Measurements from ENCODE around the gene SRSF11.
"Not testable (repeated sequence)": the region's sequence is repeated elsewhere in the genome, so short reads cannot be mapped to it uniquely, and the experiment has no call there.

SRSF11 gene, protein sequence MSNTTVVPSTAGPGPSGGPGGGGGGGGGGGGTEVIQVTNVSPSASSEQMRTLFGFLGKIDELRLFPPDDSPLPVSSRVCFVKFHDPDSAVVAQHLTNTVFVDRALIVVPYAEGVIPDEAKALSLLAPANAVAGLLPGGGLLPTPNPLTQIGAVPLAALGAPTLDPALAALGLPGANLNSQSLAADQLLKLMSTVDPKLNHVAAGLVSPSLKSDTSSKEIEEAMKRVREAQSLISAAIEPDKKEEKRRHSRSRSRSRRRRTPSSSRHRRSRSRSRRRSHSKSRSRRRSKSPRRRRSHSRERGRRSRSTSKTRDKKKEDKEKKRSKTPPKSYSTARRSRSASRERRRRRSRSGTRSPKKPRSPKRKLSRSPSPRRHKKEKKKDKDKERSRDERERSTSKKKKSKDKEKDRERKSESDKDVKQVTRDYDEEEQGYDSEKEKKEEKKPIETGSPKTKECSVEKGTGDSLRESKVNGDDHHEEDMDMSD

DNA sequence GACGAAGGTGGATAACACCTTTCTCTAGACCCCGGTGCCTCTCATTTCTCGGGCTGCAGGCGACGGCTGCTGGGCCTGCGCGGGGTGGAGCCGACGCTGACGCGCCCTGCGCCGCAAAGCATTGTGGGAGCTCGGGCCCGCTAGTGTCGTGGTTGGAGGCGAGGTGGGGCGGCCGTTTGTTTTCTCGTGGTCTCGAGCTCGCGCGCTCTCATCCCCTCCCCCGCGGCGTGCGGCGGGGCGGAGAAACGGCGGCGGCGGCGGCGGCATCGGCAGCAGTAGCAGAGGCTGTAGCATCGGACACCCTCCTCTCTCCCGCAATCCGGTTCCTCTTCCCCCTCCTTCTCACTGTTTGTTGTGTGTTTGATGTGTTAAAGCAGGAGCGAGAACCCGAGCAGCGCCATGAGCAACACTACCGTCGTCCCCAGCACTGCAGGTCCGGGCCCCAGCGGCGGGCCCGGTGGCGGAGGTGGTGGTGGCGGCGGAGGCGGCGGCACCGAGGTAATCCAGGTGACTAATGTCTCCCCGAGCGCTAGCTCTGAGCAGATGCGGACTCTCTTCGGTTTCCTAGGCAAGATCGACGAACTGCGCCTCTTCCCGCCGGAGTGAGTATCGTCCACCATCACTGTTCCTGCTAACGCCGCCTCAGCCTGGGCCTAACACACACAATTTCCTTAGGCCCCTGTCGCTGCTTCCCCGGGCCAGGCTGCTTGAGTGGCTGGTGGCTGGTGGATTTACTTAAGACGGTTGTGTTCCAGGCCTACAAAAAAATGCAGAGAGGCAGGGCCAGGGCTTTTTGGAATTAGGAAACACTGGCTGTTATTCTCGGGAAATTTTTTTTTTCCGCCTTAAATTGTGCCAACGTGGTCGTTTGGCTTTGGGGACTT lies at the start of gene SRSF11:
Gene SRSF11 (plus strand): TSS at position 143 of the 884 bp plus-strand sequence. CDS start 257 bp downstream, at position 400.
- Histone ChIP-seq H3K4me1 (ENCODE audit: insufficient read depth, poor library complexity, severe bottlenecking) (peaks cover 27% of the 10 kb centered on the region), H3K9me3 (ENCODE audit: severe bottlenecking) (no peaks in the 10 kb centered on the region)

DNA sequence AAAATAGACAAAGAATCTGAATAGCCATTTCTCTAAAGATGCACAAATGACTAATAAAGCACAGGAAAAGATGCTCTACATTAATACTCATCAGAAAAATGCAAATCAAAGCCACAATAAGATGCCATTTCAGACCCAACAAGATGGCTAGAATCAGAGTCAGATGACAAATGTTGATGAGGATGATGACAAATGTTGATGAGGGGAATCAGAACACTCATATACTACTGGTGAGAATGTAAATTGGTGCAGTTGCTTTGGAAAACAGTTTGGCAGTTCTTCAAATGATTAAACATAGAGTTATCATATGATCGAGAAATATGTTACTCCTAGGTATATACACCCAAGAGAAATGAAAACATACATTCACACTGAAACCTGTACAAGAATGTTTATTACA lies 49.7 kb upstream of the SRSF11 start:
- no peak overlapping the region for H3K4me3 ChIP-seq (ENCODE audit: severe bottlenecking)
- H3K4me1 ChIP-seq (ENCODE audit: insufficient read depth, poor library complexity, severe bottlenecking), result no peaks in the 10 kb centered on the region
- H3K36me3 ChIP-seq (ENCODE audit: low read depth), result peaks cover 24% of the 10 kb centered on the region
- DNase-seq (ENCODE audit: low spot score), result no peak
- no peaks in the 10 kb centered on the region for H3K27me3 ChIP-seq (ENCODE audit: insufficient read depth, poor library complexity, severe bottlenecking)
- TF ChIP-seq, protein P1, sequence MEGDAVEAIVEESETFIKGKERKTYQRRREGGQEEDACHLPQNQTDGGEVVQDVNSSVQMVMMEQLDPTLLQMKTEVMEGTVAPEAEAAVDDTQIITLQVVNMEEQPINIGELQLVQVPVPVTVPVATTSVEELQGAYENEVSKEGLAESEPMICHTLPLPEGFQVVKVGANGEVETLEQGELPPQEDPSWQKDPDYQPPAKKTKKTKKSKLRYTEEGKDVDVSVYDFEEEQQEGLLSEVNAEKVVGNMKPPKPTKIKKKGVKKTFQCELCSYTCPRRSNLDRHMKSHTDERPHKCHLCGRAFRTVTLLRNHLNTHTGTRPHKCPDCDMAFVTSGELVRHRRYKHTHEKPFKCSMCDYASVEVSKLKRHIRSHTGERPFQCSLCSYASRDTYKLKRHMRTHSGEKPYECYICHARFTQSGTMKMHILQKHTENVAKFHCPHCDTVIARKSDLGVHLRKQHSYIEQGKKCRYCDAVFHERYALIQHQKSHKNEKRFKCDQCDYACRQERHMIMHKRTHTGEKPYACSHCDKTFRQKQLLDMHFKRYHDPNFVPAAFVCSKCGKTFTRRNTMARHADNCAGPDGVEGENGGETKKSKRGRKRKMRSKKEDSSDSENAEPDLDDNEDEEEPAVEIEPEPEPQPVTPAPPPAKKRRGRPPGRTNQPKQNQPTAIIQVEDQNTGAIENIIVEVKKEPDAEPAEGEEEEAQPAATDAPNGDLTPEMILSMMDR (IDR thresholded peaks at IDR 0.05; ENCODE audit: poor library complexity, severe bottlenecking), result no peak
- no peak for ATAC-seq (ENCODE audit: low read depth)
- no peak overlapping the region for H3K27ac ChIP-seq (ENCODE audit: poor library complexity, severe bottlenecking)
- H3K9me3 ChIP-seq (ENCODE audit: severe bottlenecking), result no peaks in the 10 kb centered on the region

More for the DNA sequence above, at the start of gene SRSF11:
- Histone ChIP-seq H3K27me3 (ENCODE audit: insufficient read depth, poor library complexity, severe bottlenecking) (no peaks in the 10 kb centered on the region), H3K27ac (ENCODE audit: poor library complexity, severe bottlenecking) (peak within 1 kb of the TSS; percentile 88), H3K4me3 (ENCODE audit: severe bottlenecking) (peak within 1 kb of the TSS; percentile 72), H3K36me3 (ENCODE audit: low read depth) (peaks cover 73% of the 10 kb centered on the region)
- ATAC-seq (ENCODE audit: low read depth) (peak; percentile 95), DNase-seq (ENCODE audit: low spot score) (peak; percentile 96)
- TF ChIP-seq, protein P1 (IDR thresholded peaks at IDR 0.05; ENCODE audit: poor library complexity, severe bottlenecking), result peak; percentile 8

DNA sequence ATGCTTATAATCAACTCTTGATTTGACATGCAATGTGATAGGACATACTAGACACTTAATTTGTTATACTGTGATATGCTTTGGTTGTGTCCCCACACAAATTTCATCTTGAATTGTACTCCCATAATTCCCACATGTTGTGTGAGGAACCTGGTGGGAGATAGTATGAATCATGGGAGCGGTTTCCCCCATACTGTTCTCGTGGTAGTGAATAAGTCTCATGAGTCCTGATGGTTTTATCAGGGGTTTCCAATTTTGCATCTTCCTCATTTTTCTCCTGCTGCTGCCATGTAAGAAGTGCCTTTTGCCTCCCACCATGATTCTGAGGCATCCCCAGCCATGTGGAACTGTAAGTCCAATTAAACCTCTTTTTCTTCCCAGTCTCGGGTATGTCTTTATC lies 36.0 kb upstream of the SRSF11 start:
- not testable (repeated sequence) for H3K27me3 ChIP-seq (ENCODE audit: insufficient read depth, poor library complexity, severe bottlenecking); ATAC-seq (ENCODE audit: low read depth); H3K4me1 ChIP-seq (ENCODE audit: insufficient read depth, poor library complexity, severe bottlenecking); H3K27ac ChIP-seq (ENCODE audit: poor library complexity, severe bottlenecking); H3K4me3 ChIP-seq (ENCODE audit: severe bottlenecking); DNase-seq (ENCODE audit: low spot score); H3K9me3 ChIP-seq (ENCODE audit: severe bottlenecking)
- peaks cover 27% of the 10 kb centered on the region for H3K36me3 ChIP-seq (ENCODE audit: low read depth)

DNA sequence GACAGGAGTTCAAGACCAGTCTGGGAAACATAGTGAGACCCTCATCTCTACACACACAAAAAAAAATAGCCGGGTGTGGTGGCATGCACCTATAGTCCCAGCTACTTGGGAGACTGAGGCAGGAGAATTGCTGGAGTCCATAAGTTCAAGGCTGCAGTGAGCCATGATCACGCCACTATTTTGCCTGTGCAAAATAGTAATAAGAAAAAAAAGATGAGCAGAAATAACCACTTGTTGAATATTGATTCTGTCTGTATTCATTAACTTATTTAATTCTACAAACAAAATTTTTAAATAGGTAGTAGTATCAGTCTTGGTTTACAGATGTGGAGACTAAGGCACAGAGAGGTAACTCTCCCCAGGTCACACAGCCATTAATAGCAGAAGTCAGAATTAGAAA lies 32.7 kb upstream of the SRSF11 start:
- Histone ChIP-seq H3K4me3 (ENCODE audit: severe bottlenecking) (no peak overlapping the region), H3K4me1 (ENCODE audit: insufficient read depth, poor library complexity, severe bottlenecking) (no peaks in the 10 kb centered on the region), H3K9me3 (ENCODE audit: severe bottlenecking) (no peaks in the 10 kb centered on the region), H3K27me3 (ENCODE audit: insufficient read depth, poor library complexity, severe bottlenecking) (no peaks in the 10 kb centered on the region), H3K36me3 (ENCODE audit: low read depth) (peaks cover 10% of the 10 kb centered on the region), H3K27ac (ENCODE audit: poor library complexity, severe bottlenecking) (no peak overlapping the region)
- ATAC-seq (ENCODE audit: low read depth) (no peak), DNase-seq (ENCODE audit: low spot score) (no peak)
- TF ChIP-seq, protein P1 (IDR thresholded peaks at IDR 0.05; ENCODE audit: poor library complexity, severe bottlenecking), result no peak

DNA sequence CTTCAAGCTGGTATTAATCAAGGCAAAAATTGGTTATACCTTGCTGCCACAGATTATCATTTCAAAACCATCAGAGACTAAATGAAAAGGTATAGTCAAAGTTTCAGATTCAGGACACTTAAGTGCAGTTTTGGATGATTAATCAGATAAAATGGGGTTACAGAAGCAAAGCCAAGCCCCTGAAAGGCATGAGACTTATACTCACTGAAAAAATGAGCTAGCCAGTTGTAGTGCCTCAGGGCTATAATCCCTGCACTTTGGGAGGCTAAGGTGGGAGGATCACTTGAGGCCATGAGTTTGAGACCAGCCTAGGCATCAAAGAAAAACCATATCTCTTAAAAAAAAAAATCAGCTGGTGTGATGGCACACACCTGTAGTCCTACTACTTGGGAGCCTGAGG lies 31.0 kb upstream of the SRSF11 start:
- Histone ChIP-seq H3K9me3 (ENCODE audit: severe bottlenecking) (no peaks in the 10 kb centered on the region), H3K36me3 (ENCODE audit: low read depth) (0 out of 2 replicates have a peak, but pooled peaks cover 5% of the 10 kb centered on the region), H3K4me1 (ENCODE audit: insufficient read depth, poor library complexity, severe bottlenecking) (no peaks in the 10 kb centered on the region), H3K27me3 (ENCODE audit: insufficient read depth, poor library complexity, severe bottlenecking) (no peaks in the 10 kb centered on the region), H3K27ac (ENCODE audit: poor library complexity, severe bottlenecking) (no peak overlapping the region), H3K4me3 (ENCODE audit: severe bottlenecking) (no peak overlapping the region)
- DNase-seq (ENCODE audit: low spot score) (no peak), ATAC-seq (ENCODE audit: low read depth) (no peak)
- TF ChIP-seq, protein P1 (IDR thresholded peaks at IDR 0.05; ENCODE audit: poor library complexity, severe bottlenecking), result no peak

DNA sequence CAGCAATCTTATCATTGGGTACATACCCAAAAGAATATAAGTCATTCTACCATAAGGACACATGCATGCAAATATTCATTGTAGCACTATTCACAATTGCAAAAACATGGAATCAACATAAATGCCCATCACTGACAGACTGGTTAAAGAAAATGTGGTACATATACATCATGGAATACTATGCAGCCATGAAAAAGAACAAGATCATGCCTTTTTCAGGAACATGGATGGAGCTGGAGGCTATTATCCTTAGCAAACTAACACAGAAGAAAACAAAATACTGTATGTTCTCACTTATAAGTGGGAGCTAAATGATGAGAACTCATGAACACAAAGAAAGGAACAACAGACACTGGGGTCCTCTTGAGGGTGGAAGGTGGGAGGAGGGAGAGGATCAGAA lies 28.7 kb upstream of the SRSF11 start:
- not testable (repeated sequence) for H3K36me3 ChIP-seq (ENCODE audit: low read depth); DNase-seq (ENCODE audit: low spot score); H3K9me3 ChIP-seq (ENCODE audit: severe bottlenecking); H3K4me1 ChIP-seq (ENCODE audit: insufficient read depth, poor library complexity, severe bottlenecking); ATAC-seq (ENCODE audit: low read depth); H3K4me3 ChIP-seq (ENCODE audit: severe bottlenecking); H3K27ac ChIP-seq (ENCODE audit: poor library complexity, severe bottlenecking); H3K27me3 ChIP-seq (ENCODE audit: insufficient read depth, poor library complexity, severe bottlenecking)

Measured in RWPE2 (cell line).